Chondrocyte (in vitro differentiated cells): ENCODE measurements around the gene GBF1. TPM values are rescaled to one million over a fixed set of nuclear protein-coding genes. Genes with fewer than 3 reads are reported as not detected.
A peak's percentile ranks its signal among the peaks of the same experiment; 100 is the strongest.

Experiments
- DNase-seq: peaks from one replicate; pipeline ENCODE4 v3.0.0; 2021; ENCODE audit warnings: mixed read lengths, low spot score
- H3K27ac Mint-ChIP-seq: one replicate; pipeline ENCODE4 v1.8.0; 2021; ENCODE audit warnings: mild to moderate bottlenecking, moderate library complexity, mixed read lengths; ENCODE audit not compliant: unreplicated experiment
- H3K27me3 Mint-ChIP-seq: 2 replicates; pipeline ENCODE4 v1.8.0; 2021; ENCODE audit warnings: low read depth, mixed read lengths
- H3K36me3 Mint-ChIP-seq: 2 replicates; pipeline ENCODE4 v1.8.0; 2021; ENCODE audit warnings: low read depth, mixed read lengths
- H3K4me1 Mint-ChIP-seq: 2 replicates; pipeline ENCODE4 v1.8.0; 2021; ENCODE audit warnings: low read depth, mild to moderate bottlenecking, mixed read lengths
- H3K4me3 Mint-ChIP-seq: one replicate; pipeline ENCODE4 v1.8.0; 2021; ENCODE audit warnings: mild to moderate bottlenecking, moderate library complexity, mixed read lengths; ENCODE audit not compliant: unreplicated experiment
- H3K9me3 Mint-ChIP-seq: 2 replicates; pipeline ENCODE4 v1.8.0; 2021; ENCODE audit warnings: low read depth, mixed read lengths
- CTCF ChIP-seq: fragments of 200-600 bp; sonication (generic); IDR thresholded peaks from 2 replicates; pipeline ENCODE4 v1.5.0; 2021; ENCODE audit warnings: antibody characterized with exemption, mild to moderate bottlenecking, moderate library complexity
- total RNA-seq: library from RNA; stranded (reverse); gene quantifications from 3 replicates; pipeline ENCODE4 v1.2.1, GENCODE V29; 2021

Gene GBF1
- total RNA-seq, 1 donor from 2014 or later: 59.7 TPM

GRCh38 chr10:102418622-102419268, 173.4 kb downstream of the GBF1 start, which contains the start of gene PSD:
PSD (minus strand) TSS chr10:102418785; CDS start chr10:102417038, 1,747 bp downstream.
- no peak for TF ChIP-seq CTCF
- no peak for DNase-seq
- Mint-ChIP-seq H3K4me1 (peaks cover 33% of the 10 kb centered on the region), H3K36me3 (no peaks in the 10 kb centered on the region), H3K4me3 (peak within 1 kb of the TSS; percentile 98), H3K27me3 (peaks cover 18% of the 10 kb centered on the region), H3K9me3 (no peaks in the 10 kb centered on the region), H3K27ac (no peak within 1 kb of the TSS)

DNA sequence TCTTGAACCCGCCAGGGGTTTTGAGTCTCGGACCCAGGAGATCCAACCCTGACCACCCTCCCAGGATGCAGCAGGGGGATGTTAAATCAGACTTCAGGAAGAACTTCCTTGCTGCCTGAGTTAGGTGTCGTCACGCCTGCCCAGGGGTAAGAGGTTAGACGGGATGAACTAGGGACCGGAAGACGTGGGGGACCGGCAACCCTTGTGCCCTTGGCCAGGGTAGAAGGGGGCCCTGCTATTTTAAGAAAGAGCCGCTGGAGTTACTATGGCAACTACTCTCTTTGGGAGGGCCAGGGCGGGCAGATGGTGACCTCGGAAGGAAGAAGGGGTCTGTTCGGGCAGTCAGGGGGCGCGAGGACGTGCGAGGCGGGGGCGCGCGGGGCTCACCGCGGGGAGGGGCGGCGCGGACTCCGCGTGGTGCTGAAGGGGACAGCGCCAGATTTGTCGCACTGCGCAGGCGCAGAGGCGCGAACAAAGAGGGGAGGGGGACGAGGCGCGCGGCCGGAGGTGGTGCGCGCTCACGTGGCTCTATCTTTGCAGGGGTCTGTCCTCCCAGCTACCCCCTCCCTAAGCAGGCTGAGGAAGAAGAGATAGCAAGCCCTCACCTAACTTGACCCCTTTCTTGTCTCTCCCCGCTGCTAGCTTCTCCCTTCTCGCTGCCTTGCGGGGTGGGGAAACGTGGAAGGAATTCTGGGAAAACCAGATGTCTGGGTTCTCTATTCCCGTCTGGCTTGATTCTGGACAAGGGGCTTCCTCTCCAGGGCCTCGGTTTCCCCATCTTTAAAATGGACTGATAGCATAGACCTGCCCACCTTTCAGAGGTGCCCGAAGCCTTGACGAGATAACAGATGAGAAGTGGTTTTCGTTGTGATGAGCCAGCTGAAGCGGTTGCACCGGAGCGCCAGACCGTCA, 174.2 kb downstream of the GBF1 start:
- Mint-ChIP-seq H3K36me3 (peaks cover 1% of the 10 kb centered on the region), H3K27ac (peak overlapping the region; percentile 17), H3K27me3 (peaks cover 18% of the 10 kb centered on the region), H3K9me3 (no peaks in the 10 kb centered on the region), H3K4me1 (peaks cover 33% of the 10 kb centered on the region), H3K4me3 (peak overlapping the region; percentile 98)
- TF ChIP-seq CTCF: no peak
- DNase-seq: no peak

GRCh38 chr10:102420181-102420713, 174.9 kb downstream of the GBF1 start:
- Mint-ChIP-seq H3K4me1 (peaks cover 33% of the 10 kb centered on the region), H3K36me3 (peaks cover 1% of the 10 kb centered on the region), H3K27me3 (peaks cover 18% of the 10 kb centered on the region), H3K27ac (peak overlapping the region; percentile 96), H3K4me3 (peak overlapping the region; percentile 98), H3K9me3 (no peaks in the 10 kb centered on the region)
- no peak for TF ChIP-seq CTCF
- DNase-seq: no peak

DNA sequence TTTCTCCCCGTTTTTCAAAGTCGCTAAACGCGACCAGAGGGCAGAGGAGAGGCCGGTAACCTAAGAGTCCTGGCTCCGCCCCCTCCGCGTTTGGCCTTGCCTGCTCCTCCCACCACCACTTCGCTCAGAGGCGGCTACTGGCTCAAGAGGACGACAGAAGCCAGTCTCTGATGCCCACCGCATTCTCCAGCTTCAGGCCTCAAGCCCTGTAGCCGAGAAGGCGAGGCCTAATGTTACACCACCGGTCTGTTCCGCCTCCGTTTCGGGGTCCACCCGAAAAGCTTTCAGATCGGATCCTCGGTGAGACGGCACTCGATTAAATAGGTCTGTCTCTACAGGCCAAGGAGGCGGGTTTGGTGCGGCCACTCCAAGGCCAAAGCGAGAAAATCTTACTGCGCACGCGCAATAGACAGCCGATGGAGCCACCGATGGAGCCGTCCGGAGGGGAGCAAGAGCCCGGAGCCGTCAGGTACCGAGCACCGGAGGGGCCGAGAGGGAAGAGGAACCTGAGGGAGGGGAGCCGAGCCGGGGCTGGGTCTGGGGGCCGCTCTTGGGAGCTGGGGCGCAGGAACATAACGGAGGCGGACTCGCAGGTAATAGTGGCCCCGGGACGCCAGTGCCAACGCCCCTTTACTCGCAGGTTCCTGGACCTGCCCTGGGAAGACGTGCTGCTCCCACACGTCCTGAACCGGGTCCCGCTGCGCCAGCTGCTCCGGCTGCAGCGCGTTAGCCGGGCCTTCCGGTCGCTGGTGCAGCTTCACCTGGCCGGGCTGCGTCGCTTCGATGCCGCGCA, 175.6 kb downstream of the GBF1 start, which contains the start of gene FBXL15:
Gene FBXL15, plus strand, starts transcription at position 123 of the 793 bp plus-strand sequence. Its CDS starts 294 bp downstream, at position 417.
- DNase-seq: no peak
- peak within 1 kb of the TSS; percentile 98 for H3K4me3 Mint-ChIP-seq
- no peaks in the 10 kb centered on the region for H3K9me3 Mint-ChIP-seq
- peaks cover 18% of the 10 kb centered on the region for H3K27me3 Mint-ChIP-seq
- H3K36me3 Mint-ChIP-seq: peaks cover 1% of the 10 kb centered on the region
- peaks cover 33% of the 10 kb centered on the region for H3K4me1 Mint-ChIP-seq
- H3K27ac Mint-ChIP-seq: peak within 1 kb of the TSS; percentile 96
- no peak for TF ChIP-seq CTCF

GRCh38 chr10:102421507-102421756, 176.1 kb downstream of the GBF1 start:
- Mint-ChIP-seq H3K4me1 (peaks cover 33% of the 10 kb centered on the region), H3K27ac (peak overlapping the region; percentile 68), H3K27me3 (peaks cover 15% of the 10 kb centered on the region), H3K4me3 (peak overlapping the region; percentile 98), H3K9me3 (no peaks in the 10 kb centered on the region), H3K36me3 (peaks cover 1% of the 10 kb centered on the region)
- DNase-seq: no peak
- no peak for TF ChIP-seq CTCF
